ENCODE measurements around the gene IMPDH1.

DNA sequence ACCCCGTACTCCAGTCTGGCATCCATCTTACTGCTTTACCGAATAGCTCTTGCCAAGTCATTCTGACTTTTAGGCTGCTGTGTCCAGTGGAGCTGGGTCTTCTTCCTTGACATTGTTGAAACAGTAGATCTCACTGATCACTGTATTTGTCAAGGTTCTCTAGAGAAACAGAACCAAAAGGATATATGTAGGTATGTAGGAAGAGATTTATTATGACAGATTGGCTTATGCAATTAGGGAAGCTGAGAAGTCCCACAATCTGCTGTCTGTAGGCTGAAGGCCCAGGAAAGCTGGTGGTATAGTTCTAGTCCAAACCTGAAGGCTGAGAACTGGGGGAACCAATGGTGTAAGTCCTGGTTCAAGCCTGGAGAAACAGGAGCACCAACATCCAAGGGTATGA, 36.2 kb downstream of the IMPDH1 start:
- TF ChIP-seq GATA2 (IDR thresholded peaks at IDR 0.05; ENCODE audit: low read depth, low read length), result no peak
- no peak for TF ChIP-seq GATA3 (IDR thresholded peaks at IDR 0.05; ENCODE audit: low read depth, low read length)

Measured in SH-SY5Y (cell line).